GM23338 (cell line): Measurements from ENCODE around the gene PLA2G4B.

Experiments used
- CTCF ChIP-seq, 2 experiments: fragments of 200-600 bp in 1 of 2; sonication (generic) in 1 of 2; conservative IDR thresholded peaks; 2 replicates each; pipeline versions ENCODE4 v1.5.1 to v1.6.1; 2016 to 2017; ENCODE audit warnings: antibody characterized with exemption in 2 of 2, low read depth in 2 of 2, mild to moderate bottlenecking in 2 of 2, moderate library complexity in 1 of 2
- EZH2 ChIP-seq: fragments of 200-600 bp; sonication (generic); IDR thresholded peaks from one replicate; pipeline ENCODE4 v1.8.0; 2017; ENCODE audit warnings: antibody characterized with exemption, mild to moderate bottlenecking, low read depth; ENCODE audit not compliant: unreplicated experiment
- EZH2phosphoT487 ChIP-seq: fragments of 200-600 bp; sonication (generic); IDR thresholded peaks from one replicate; pipeline ENCODE4 v1.8.1; 2018; ENCODE audit warnings: antibody characterized with exemption; ENCODE audit not compliant: unreplicated experiment
- JUNB ChIP-seq: IDR thresholded peaks from one replicate; pipeline ENCODE4 v1.6.1; 2016; ENCODE audit warnings: antibody characterized with exemption; ENCODE audit not compliant: unreplicated experiment
- POLR2AphosphoS5 ChIP-seq: IDR thresholded peaks from 2 replicates; pipeline ENCODE4 v1.6.1; 2016; ENCODE audit warnings: antibody characterized with exemption, low read depth
- ZNF331 ChIP-seq: fragments of 250-450 bp; sonication (Bioruptor Pico); IDR thresholded peaks from 2 replicates; pipeline ENCODE4 v1.5.0; 2020; ENCODE audit warnings: low read depth, mild to moderate bottlenecking, moderate library complexity

DNA sequence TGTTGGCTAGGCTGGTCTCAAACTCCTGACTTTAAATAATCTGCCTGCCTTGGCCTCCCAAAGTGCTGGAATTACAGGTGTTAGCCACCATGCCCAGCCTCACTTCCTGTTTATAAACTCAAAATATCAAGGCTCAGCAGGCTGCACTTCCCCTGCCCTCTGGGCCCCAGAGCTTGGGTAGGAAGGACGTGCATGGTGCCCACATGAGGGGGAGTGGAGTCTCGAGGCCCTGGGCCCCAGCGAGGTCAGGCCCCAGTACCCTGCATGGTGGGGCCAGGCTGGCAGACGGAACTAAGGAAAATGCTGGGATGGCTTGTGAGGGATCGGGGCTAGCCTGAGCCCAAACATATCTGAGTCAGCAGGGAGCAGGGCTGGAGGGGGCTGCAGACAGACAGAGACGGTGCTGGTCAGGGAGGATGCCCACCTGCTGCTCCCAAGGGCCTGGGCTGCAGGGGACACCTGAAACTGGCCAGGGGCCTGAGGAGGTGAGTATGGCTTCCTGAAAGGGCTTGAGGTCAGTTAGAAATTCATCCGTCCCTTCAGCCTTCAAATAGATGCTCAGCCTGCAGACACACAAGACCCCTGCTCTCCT lies 50.1 kb downstream of the PLA2G4B start:
- no peak for TF ChIP-seq CTCF (conservative IDR thresholded peaks at IDR 0.05; ENCODE audit: low read depth in 2 of 2)
- no peak for TF ChIP-seq EZH2
- no peak for TF ChIP-seq ZNF331 (CRISPR knock-in tag)
- no peak for TF ChIP-seq EZH2phosphoT487
- no peak for TF ChIP-seq POLR2AphosphoS5
- no peak for TF ChIP-seq JUNB
